ENCODE measurements around the gene TEKT5.
"Not testable (repeated sequence)": the region's sequence is repeated elsewhere in the genome, so short reads cannot be mapped to it uniquely, and the experiment has no call there.

Gene TEKT5

DNA sequence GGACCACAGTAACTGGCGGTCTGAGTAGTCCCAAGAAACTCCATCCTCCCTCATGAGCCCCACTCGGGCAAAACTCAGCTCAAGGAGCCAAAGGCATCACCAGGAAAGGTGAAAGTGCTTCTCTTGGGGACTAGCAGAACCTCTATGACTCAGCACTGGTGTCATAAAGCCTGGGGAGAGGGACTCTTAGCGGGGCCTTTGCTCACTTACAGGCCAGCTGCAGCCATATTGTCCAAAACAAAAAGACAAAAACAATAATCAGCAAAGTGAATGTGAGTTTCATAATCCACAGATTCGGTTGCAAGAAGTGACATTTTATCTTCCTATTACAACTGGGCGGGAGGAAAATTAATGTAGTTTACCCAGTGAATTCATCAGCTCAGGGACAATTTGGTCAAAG is at the start of gene TEKT5:
Gene TEKT5 (minus strand): TSS at position 101 of the 400 bp plus-strand sequence. CDS start 57 bp downstream, at position 44.
- DNase-seq, result no peak

DNA sequence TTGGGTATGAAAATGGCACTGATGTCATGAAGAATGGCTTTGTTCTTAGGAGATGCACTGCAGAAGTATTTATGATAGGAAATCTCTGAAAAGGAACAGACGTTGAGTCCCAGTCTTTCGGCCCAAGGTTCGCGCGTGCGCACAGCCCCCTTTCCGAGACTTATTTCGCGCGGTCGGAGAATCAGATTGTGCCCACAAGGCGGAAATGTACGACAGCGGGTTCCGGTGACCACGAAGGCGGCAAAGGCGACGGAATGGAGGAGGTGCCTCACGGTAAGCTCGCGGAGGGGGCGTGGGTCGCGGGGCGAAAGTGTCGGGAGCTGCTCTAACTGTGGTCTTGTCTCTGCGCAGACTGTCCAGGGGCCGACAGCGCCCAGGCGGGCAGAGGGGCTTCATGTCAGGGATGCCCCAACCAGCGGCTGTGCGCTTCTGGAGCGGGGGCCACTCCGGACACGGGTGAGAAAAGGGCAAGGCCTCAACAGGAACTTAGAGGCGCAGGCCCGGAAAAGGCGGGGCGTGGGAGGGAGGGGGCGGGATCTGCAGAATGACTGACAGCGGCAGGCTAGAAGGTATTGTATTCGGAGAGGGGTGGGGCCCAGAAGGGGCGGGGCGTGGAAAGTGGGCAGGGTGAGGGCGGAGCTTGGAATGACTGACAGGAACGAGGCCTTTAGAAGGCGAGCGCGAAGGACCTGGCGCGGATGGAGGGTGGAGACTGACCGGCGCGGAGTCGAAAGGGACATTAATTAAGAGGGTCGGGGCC is 49.1 kb upstream of the TEKT5 start, which contains the start of gene NUBP1:
Gene NUBP1 (plus strand): TSS at position 233 of the 760 bp plus-strand sequence. CDS start 22 bp downstream, at position 255.
- peak; percentile 87 for DNase-seq

DNA sequence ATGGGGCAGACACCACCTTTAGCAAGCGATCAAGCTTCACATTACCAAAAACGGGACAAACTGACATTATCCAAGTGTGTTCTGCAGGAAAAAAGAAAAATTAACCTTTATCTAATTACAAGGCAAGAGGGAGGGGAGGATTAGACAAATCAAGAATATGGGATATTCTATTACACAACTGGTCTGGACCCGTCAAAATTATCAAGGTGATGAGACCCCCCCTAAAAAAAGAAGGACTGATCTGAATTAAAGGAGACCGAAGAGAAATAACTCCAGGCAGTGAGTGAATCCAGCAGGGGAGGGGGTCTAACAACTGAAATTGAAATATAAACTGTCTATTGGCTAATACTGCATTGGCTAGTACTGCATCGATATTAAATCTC is 48.5 kb upstream of the TEKT5 start:
- DNase-seq, result no peak

DNA sequence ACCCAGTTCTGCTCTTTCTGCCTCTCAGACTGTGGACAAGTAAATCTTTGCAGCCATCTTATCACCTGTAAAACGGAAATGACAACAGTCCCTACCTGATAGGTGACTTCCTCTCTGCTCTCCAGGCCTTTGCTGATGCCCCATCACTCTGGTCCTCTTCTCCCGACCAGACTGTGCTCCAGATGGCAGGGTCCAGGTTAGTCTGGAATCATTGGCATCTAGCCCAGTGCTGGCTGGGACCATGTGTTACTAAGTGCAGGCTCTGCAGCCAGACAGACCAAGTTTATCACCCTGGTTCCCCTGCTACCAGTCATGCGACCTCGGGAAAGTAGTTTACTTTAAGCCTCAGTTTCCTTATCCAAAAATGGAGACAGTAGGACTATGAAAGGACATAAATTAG is 47.1 kb upstream of the TEKT5 start:
- peak; percentile 31 for DNase-seq

DNA sequence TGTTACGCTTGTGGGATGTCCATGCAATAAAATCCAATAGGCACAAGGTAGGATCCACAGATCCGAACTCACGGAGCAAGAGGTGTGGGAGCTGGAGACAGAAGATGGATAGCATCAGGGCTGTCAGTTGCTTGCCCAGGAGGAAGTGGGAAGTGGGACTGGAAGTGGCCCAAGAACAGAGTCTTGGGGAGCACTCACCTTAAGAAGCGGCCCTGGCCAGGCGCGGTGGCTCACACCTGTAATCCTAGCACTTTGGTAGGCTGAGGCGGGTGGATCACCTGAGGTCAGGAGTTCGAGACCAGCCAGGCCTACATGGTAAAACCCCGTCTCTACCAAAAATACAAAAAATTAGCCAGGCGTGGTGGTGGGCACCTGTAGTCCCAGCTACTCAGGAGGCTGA is 46.5 kb upstream of the TEKT5 start:
- not testable (repeated sequence) for DNase-seq

DNA sequence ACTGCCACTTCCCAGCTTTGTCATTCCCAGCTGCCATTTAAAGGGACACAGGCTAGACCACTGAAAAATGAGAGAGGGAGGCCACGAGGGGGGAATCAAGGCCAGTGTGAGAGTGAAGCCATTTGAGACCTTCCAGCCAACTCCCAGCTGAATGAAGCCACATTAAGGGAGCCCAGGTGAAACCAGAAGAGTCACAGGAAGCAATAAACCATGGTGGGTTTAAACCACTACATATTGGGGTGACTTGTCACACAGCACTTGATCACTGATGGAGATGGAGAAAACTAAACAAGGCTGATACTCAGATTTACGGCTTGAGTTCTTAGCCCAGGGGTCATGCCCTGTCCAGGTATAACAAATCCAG is 46.1 kb upstream of the TEKT5 start:
- no peak for DNase-seq

DNA sequence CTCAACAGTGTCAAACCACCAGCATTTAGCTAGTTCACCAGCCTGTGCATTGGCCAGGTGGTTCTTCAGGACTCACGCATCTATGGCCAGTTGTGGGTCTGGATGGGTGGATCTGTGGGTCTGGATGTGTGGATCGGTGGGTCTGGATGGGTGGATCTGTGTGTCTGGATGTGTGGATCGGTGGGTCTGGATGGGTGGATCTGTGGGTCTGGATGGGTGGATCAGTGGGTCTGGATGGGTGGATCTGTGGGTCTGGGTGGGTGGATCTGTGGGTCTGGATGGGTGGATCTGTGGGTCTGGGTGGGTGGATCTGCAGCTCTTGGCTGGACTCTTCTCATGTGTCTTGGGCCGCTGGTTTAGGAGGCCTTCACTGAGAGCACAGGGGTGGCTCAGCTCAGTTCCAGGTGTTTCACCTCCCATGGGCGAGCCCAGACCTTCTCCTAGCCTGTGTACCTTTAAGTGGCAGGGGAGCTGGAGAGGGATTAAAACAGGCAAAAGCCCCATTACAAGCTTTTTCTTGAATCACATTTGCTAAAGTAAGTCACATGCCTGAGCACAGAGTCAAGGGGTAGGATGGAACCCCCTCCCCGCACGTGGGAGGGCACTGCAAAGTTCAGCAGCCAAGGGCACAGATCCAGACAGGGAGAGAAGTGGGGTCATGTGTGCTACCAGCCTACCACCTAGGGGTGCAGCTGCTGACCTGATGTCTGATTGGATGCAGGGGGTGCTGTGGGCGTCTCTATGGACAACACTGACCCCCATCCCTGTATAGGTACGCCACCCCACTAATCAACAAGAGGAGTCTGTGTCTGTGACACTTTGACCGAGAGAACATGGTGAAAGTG is 45.5 kb upstream of the TEKT5 start:
- no peak for DNase-seq

DNA sequence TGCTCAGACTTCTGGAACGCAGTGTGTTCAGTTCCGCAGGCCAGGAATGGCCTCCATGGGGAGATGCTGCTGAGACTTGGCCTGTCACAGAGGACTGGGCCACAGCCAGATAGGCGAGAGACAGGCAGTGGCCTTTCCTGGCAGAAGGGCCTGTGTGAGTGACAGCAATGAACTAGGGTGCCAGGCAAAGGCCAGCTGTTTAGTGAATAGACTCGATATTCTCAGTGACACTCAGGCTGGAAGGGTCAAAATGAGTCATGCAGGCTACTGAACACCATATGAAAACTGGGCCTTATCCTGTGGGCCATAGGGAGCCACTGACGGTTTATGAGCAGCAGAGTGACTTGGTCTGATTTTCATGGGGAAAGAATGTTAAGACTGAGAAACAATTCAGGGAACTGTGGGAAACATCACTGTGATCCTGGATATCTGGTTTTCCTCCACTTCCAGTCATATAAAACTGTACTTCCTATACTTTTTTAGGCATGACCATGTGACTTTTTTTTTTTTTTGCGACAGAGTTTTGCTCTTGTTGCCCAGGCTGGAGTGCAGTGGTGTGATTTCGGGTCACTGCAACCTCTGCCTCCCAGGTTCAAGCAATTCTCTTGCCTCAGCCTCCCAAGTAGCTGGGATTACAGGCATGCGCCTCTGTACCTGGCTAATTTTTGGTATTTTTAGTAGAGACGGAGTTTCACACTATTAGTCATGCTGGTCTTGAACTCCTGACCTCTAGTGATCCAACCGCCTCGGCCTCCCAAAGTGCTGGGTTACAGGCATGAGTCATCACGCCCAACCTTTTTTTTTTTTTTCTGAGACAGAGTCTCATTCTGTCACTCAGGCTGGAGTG is 43.7 kb upstream of the TEKT5 start:
- no peak for DNase-seq

DNA sequence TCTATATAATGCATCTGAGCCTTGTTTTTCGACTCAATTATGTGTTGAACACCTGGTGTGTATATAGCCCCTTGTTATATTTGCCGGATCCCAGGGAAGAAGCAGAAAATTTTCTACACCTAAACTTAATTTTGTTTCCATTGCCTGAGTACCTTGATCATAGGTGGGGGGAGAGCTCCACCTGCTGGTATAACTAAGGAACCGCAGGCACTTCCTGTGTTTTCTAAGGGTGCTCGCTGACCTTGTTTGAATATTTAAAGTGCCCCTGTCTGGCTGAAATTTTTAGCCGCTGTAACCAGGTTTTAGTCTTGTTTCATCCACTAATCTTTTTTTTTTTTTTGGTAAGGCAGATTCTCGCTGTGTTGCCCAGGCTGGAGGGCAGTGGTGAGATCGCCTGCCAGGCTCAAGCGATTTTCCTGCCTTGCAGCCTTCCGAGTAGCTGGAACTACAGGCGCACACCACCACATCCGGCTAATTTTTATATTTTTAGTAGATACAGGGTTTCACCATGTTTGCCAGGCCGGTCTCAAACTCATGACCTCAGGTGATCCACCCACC is 42.4 kb upstream of the TEKT5 start:
- peak; percentile 90 for DNase-seq

DNA sequence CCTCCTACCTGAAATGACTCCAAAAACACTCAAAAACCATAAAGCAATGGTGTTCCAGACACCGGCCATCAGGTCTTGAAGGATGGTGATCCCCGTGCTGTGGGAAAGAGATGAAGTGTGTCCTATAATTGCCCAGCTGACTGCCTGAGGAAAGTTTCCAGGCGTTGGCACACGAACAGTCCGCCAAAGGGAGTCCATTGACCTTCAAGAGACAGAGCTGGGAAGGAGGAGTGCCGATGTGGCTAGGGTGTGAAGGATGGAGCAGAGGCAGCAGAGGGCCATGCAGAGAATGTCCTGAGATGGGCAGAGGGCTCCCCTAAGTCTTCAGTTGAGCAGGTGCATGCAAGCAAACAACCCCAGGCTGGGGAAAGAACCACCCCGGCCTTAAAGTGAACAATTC is 37.1 kb upstream of the TEKT5 start:
- DNase-seq, result no peak

DNA sequence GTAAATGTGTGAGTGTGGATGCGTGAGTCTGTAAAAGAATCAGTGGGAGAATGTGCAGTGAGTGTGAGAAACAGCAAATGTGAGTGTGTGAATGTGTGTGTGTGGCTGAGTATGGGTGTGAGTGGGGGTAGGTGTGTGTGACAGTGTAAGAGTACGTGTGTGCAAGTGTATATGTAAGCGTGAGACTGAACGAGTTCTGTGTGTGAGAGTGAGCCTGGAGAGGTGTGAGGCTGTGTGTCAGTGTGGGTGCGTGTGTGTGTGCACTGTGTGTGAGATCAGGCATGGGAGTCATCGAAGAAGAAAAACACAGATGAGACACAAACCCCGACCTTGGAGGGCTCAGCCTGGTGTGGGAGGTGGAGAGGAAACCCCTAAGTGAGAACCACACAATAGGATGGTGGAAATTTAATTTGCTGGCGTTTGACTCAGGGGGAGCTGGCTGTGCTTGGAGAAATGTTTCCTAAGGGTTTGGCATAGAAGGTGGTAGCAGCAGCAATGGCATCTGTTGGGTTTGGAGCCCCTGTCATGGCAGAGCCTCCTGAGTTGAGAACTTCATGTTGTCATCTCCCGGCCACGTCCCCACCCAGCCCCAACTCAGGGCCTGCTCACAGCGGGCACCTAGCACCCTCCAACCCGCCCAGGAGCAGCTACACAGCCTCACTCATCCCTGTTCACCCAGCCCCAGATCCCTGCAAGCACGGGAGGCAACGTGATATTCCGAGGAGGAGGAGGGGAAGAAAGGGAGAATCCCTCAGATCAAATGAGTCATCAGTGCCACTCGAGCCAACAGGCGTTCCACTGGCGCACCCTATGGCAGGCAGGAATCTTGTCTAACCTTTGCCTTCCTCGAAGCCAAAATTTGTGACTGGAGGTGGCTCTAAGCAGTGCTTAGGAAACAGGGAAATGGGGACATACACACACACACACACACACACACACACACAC is 34.6 kb upstream of the TEKT5 start:
- peak; percentile 18 for DNase-seq

DNA sequence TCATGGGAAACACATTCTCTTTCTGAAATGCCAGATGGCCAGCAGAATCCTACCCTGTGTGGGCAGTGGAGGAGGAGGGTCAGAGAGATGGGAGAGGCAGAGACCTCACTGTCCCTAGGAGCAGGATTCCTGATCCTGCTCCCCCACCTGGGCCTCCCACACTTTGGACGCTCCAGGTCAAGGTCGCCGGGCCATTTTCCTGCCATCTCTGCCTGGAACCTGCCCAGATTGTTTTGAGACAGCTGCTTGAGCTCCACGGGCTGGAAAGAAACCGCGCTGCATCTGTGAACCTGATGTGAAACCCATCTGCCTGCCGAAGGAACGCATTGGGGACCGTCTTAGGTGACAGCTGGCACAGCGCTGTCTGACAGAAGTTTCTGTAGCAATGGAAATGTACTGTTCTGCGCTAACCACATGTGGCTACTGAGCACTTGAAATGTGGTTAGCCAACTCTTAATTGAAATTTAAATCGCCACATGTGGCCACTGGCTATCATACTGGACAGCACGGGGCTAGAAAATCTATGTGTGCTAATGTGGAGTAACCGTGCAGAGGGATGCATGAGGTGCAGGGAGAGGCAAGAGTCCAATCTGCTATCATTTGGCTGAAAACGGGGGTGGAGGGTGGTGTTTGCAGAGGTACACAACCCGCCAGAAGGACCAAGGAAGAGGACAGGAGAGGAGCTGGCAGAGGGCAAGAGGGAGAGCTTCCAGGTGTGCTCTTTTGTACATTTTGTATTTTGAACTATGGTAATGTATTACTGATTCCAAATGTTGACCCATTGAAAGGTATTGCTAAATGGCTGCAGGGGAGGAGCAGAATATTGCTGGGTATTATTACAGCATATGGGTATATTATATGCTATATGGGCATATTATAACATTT is 33.5 kb upstream of the TEKT5 start:
- DNase-seq, result no peak

DNA sequence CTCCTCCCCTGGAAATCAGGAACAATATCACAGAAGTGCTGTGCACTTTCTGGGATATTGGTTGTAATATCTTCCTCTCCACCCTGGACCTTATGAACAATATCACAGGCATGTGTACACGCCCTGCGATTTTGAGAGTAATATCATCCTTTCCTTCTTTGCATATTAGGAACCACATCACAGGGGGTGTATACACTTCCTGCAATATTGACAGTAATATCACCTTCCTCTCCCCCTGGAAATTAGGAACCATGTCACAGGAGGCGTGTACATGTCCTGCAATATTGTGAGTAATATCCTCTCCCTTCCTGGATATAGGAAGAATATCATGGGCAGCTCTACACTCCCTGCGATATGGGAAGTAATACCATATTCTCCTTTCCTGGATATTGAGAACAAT is 14.2 kb upstream of the TEKT5 start:
- DNase-seq, result no peak

DNA sequence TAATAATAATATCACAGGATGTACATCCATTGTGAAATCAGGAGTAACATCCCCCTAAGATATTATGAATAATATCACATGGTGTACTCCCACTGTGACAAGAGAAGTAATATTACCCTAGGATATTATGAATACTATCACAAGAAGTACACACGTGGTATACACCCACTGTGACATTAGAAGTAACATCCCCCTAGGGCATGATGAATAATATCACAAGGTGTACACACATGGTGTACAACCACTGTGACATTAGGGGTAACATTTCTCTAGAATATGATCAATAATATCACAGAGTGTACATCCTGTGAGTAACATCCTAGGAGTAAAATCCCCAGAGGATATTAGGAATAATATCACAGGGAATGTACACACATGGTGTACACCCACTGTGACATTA is 5.0 kb upstream of the TEKT5 start:
- no peak for DNase-seq

DNA sequence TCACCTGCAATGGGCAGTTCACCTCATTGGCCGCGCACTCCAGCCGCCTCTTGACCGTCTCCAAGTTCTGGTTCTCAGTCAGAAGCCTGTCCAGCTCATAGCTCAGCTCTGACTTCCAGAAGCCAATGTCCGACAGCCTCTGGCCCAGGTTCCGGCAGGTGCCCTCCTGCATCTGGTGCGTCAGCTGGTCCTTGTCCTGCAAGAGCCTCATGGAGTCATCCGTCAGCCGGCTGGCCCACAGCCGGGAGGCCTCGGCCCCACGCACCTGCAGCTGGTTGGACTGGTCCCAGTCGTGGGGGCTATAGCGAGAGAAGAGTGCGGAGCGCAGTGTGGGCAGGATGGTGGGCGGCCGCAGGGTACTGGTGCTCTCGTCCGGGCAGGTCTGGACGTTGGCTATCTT is 424 bp downstream of the TEKT5 start:
- no peak for DNase-seq

DNA sequence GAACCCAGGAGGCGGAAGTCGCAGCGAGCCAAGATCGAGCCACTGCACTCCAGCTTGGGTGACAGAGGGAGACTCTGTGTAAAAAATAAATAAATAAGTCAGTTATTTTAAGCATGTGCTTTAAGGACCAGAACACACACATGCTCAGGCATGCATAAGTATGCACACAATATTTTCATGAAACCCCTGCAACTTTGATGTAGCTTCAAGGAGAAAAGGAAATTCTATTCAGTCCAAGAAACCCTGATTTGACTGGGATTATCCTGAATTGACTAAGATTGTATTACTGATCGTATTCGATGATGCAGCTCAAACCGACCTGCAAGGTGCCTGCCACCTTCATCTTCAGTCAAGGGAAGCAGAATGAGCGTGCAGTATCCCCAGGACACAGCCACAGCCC is 841 bp downstream of the TEKT5 start:
- no peak for DNase-seq

DNA sequence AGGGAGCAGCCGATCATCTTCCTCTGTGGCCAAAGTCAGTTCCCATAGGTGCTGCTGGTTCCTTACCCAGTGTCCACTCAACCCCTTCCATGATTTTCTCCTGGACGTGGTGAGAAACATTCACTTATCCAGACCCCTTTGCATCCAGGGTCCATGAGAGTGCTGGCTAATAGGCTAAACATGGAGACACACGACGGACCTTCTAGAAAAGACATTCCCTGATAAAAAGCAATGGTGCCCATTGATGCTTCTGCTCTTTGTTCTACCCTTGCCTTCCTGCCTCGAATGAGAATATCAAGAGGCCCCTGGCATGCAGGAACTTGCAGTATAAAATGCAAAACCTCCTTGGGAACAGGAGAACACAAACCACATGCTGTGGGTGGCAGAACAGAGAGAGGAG is 2.3 kb downstream of the TEKT5 start:
- DNase-seq, result no peak

DNA sequence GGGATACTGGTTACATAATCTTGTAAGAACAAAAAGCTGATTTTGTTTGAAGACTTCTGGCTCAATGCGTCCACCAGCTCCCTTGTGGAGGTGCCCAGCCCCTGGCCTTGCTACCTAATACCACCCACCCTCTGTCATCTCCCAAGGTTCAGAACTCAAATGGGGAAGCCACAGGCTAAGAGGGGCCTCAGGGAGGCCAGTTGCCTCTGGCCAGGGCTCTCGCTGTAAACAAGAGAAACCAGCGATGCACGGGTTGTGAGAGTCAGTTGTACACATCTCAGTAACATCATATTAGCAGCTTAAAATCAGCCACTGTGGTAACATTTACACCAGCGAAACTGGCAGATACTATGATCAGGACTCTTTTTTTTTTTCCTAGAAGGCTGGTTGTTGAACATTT is 6.0 kb downstream of the TEKT5 start:
- DNase-seq, result no peak

DNA sequence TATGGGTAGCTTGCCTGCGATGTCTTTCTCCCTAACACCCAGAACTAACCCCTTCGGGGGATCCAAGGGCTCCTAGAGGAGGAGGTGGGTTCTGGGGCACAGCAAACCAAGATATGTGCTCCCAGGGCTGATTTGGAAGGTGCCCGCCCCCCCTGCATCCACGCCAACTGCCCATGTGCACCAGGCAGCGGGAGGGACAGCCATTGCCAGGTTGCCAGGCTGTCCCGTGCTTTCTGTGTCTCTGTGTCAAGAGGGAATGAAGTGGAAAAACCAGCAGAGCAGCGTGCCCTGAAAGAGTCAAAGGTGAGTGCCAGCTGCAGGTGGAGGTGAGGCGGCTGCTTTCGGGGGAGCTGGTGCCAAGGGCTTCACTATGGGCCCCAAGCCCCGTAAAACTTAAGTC is 6.4 kb downstream of the TEKT5 start:
- DNase-seq, result peak; percentile 24

DNA sequence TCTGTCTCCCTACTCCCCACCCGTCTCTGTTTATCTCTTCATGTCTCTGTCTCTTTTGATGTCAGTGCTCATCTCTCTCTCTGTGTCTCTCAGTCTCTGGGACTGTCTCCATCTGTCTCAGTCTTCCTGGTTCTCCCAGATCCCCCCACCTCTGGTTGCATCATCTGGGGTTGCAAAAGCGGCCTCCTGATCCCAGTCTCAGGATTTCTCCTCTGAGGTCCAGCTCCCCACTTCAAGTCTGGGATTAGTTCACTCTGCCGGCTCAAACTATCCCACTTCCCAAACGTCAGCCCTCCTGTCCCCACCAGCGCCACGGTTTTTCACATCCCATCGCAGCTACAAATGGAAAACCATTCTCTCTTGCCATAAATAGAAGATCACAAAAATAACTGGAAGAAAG is 9.0 kb downstream of the TEKT5 start:
- DNase-seq, result no peak

All from NCI-H2029 treated with DMSO at 0.1 percent for 48 hours (cell line).